Epithelial cell of proximal tubule (primary cell): ENCODE results near the gene RADIL. TPM values are rescaled to one million over a fixed set of nuclear protein-coding genes. Genes with fewer than 3 reads are reported as not detected.

Experiments
- DNase-seq: peaks from one replicate; pipeline ENCODE4 v3.0.0-alpha.2; 2011; ENCODE audit warnings: low read depth
- H3K4me3 ChIP-seq: 2 replicates; pipeline ENCODE4 v1.5.1; 2011; ENCODE audit warnings: low read depth, mild to moderate bottlenecking, low read length
- CTCF ChIP-seq: conservative IDR thresholded peaks from 2 replicates; pipeline ENCODE4 v1.5.1; 2012; ENCODE audit warnings: low read depth, mild to moderate bottlenecking, low read length
- total RNA-seq: library from RNA; depleted of rRNA; stranded (reverse); fragments of >200 nt; gene quantifications from 2 replicates; pipeline ENCODE4 v1.2.3, GENCODE V29; 2015

RADIL gene
- total RNA-seq, 1 donor from 2014 or later, result 2.4 TPM

- no peak for DNase-seq
- H3K4me3 ChIP-seq, result no peak overlapping the region
- TF ChIP-seq CTCF, result no peak
Observed at GRCh38 chr7:4871930-4872675, 11.4 kb downstream of the RADIL start.

- no peak for TF ChIP-seq CTCF
- no peak overlapping the region for H3K4me3 ChIP-seq
- DNase-seq, result no peak
Observed at GRCh38 chr7:4871056-4871680, 12.3 kb downstream of the RADIL start.

- no peak for TF ChIP-seq CTCF
- H3K4me3 ChIP-seq, result no peak overlapping the region
- no peak for DNase-seq
Observed at GRCh38 chr7:4868493-4868892, 15.0 kb downstream of the RADIL start.

- H3K4me3 ChIP-seq, result no peak overlapping the region
- TF ChIP-seq CTCF, result no peak
- no peak for DNase-seq
Observed at GRCh38 chr7:4866528-4867496, 16.7 kb downstream of the RADIL start.

GRCh38 chr7:4862156-4862555, 21.4 kb downstream of the RADIL start:
- TF ChIP-seq CTCF, result no peak
- no peak for DNase-seq
- H3K4me3 ChIP-seq, result no peak overlapping the region

- H3K4me3 ChIP-seq, result peak within 1 kb of the TSS; percentile 8
- DNase-seq, result no peak
- no peak for TF ChIP-seq CTCF
Observed at GRCh38 chr7:4861673-4862072, 21.8 kb downstream of the RADIL start, which contains the start of gene PAPOLB. Gene PAPOLB, minus strand, starts transcription at chr7:4862030. Its CDS starts 220 bp downstream, at chr7:4861810.
